ENCODE results near the gene SEC22B.
"Not testable (repeated sequence)": the region's sequence is repeated elsewhere in the genome, so short reads cannot be mapped to it uniquely, and the experiment has no call there.

GRCh38 chr1:120140656-120141265 is 35.6 kb downstream of the SEC22B start:
- not testable (repeated sequence) for TF ChIP-seq CTCF (IDR thresholded peaks at IDR 0.05; ENCODE audit: borderline replicate concordance, extremely low read depth, low read length, poor library complexity, severe bottlenecking); EZH2 (IDR thresholded peaks at IDR 0.05; ENCODE audit: borderline replicate concordance, low read depth, low read length, severe bottlenecking)
